Progenitor cell of endocrine pancreas (in vitro differentiated cells): Measurements from ENCODE around the gene SLC39A11. TPM values are rescaled to one million over a fixed set of nuclear protein-coding genes. Genes with fewer than 3 reads are reported as not detected.
"Not testable (repeated sequence)": the region's sequence is repeated elsewhere in the genome, so short reads cannot be mapped to it uniquely, and the experiment has no call there.

Experiments
- DNase-seq: peaks from one replicate; pipeline ENCODE4 v3.0.0; 2021; ENCODE audit warnings: low spot score; ENCODE audit not compliant: unreplicated experiment
- H3K27ac Mint-ChIP-seq: 2 replicates; pipeline ENCODE4 v1.8.0; 2021; ENCODE audit warnings: mild to moderate bottlenecking, moderate library complexity, mixed read lengths
- H3K27me3 Mint-ChIP-seq: 2 replicates; pipeline ENCODE4 v1.8.0; 2021; ENCODE audit warnings: mixed read lengths
- H3K36me3 Mint-ChIP-seq: 2 replicates; pipeline ENCODE4 v1.8.0; 2022; ENCODE audit warnings: mixed read lengths; ENCODE audit not compliant: insufficient read depth
- H3K4me1 Mint-ChIP-seq: 2 replicates; pipeline ENCODE4 v1.8.0; 2021; ENCODE audit warnings: low read depth, mixed read lengths
- H3K4me3 Mint-ChIP-seq: 2 replicates; pipeline ENCODE4 v1.8.0; 2021; ENCODE audit warnings: low read depth, mild to moderate bottlenecking, moderate library complexity, mixed read lengths
- H3K9me3 Mint-ChIP-seq: 2 replicates; pipeline ENCODE4 v1.8.0; 2021; ENCODE audit warnings: low read depth, mixed read lengths
- CTCF ChIP-seq: fragments of 200-600 bp; sonication (generic); IDR thresholded peaks from one replicate; pipeline ENCODE4 v1.5.0; 2021; ENCODE audit warnings: antibody characterized with exemption, mild to moderate bottlenecking; ENCODE audit not compliant: unreplicated experiment
- total RNA-seq: library from RNA; stranded (reverse); gene quantifications from 2 replicates; pipeline ENCODE4 v1.2.1, GENCODE V29; 2021

Gene SLC39A11
- total RNA-seq, 1 donor from 2014 or later, result 20.5 TPM

GRCh38 chr17:72714357-72714966 lies 378.0 kb downstream of the SLC39A11 start:
- DNase-seq, result no peak
- peaks cover 7% of the 10 kb centered on the region for H3K27me3 Mint-ChIP-seq
- H3K4me3 Mint-ChIP-seq, result no peak overlapping the region
- H3K36me3 Mint-ChIP-seq, result peaks cover 3% of the 10 kb centered on the region
- H3K27ac Mint-ChIP-seq, result no peak overlapping the region
- H3K9me3 Mint-ChIP-seq, result peaks cover 7% of the 10 kb centered on the region
- H3K4me1 Mint-ChIP-seq, result peaks cover 13% of the 10 kb centered on the region
- no peak for TF ChIP-seq CTCF

- TF ChIP-seq CTCF, result no peak
- no peak overlapping the region for H3K4me3 Mint-ChIP-seq
- peaks cover 7% of the 10 kb centered on the region for H3K27me3 Mint-ChIP-seq
- peaks cover 8% of the 10 kb centered on the region for H3K9me3 Mint-ChIP-seq
- H3K36me3 Mint-ChIP-seq, result peaks cover 3% of the 10 kb centered on the region
- DNase-seq, result no peak
- H3K4me1 Mint-ChIP-seq, result peaks cover 11% of the 10 kb centered on the region
- no peak overlapping the region for H3K27ac Mint-ChIP-seq
These were observed 378.8 kb downstream of the SLC39A11 start for GRCh38 chr17:72713701-72714100.

DNA sequence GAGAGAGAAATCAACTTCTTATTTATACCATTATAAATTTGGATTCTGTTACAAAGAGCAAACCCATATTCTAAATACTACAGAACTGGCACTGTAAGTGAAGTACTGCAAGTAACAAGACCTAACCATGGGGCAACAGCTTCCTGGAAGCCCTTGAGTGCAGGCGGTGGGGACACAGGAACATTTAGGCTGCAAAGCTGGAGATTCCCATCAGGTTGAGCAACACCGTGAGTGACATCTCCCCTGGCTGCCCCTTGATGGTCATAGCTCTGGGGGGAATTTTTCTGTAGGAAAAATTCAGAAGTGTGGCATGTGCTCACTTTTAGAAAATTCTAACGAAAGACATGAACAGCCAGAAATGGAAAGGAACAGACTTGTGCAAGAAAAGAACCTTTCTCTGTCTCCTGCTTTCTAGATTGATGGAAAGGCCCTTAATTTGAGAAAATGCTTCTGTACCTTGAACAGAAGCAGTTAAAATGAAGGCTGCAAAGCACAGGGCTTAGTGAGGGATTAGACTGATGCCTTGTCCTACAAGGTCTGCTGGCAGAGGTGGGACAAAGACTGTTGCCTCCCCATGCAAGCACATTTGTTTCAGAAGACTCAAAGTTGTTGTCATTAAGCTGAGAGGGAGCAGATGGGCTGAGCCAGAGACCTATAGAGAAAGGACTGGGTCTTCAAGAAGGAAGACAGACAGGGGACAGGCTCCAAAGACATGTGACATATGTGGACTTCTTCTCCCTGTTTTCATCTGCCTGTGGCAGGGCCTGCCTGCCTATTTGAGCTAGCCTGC lies 380.8 kb downstream of the SLC39A11 start:
- Mint-ChIP-seq H3K4me1 (peaks cover 11% of the 10 kb centered on the region), H3K9me3 (peaks cover 13% of the 10 kb centered on the region), H3K27me3 (no peaks in the 10 kb centered on the region), H3K36me3 (peaks cover 6% of the 10 kb centered on the region), H3K4me3 (no peak overlapping the region), H3K27ac (no peak overlapping the region)
- no peak for TF ChIP-seq CTCF
- DNase-seq, result no peak

DNA sequence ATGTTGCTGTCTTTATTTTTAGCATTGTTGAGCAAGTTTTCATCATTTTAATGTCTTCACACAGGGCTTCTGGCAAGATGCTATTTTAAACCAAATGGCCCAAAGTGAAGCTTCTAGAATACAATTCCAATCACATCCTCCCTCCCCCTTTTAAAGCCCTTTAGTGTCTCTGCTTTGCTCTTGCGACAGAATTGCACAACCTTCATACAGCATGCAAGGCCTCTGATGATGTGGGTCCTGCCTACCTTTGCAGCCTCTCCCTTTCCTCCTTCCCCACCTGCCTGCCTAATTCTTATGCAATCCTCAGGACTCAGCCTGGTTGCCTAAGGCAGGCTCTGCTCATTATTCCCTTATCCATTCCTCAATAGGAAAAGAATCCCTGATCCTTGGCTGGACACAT lies 381.7 kb downstream of the SLC39A11 start:
- H3K4me3 Mint-ChIP-seq, result no peak overlapping the region
- peaks cover 14% of the 10 kb centered on the region for H3K4me1 Mint-ChIP-seq
- H3K36me3 Mint-ChIP-seq, result peaks cover 6% of the 10 kb centered on the region
- H3K27ac Mint-ChIP-seq, result no peak overlapping the region
- no peak for DNase-seq
- H3K27me3 Mint-ChIP-seq, result no peaks in the 10 kb centered on the region
- no peak for TF ChIP-seq CTCF
- peaks cover 13% of the 10 kb centered on the region for H3K9me3 Mint-ChIP-seq

DNA sequence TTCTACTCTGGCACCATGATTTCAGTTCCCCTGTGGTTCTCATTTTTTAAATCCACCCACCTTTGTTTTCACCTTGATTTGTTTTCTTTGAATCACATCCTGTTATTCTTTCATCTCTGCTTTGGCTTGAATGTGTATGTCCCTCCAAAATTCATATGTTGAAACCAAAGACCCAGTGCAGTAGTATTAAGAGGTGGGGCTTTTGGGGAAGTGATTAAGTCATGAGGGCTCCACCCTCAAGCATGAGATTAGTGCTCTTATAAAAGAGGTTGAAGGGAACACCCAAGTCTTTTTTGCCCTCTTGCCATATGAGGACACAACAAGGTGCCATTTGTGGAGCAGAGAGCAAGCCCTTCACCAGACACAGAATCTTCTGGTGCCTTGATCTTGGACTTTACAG lies 382.3 kb downstream of the SLC39A11 start:
- H3K9me3 Mint-ChIP-seq, result peaks cover 13% of the 10 kb centered on the region
- H3K27ac Mint-ChIP-seq, result no peak overlapping the region
- peaks cover 15% of the 10 kb centered on the region for H3K4me1 Mint-ChIP-seq
- no peaks in the 10 kb centered on the region for H3K27me3 Mint-ChIP-seq
- no peak overlapping the region for H3K4me3 Mint-ChIP-seq
- no peak for TF ChIP-seq CTCF
- peaks cover 6% of the 10 kb centered on the region for H3K36me3 Mint-ChIP-seq
- no peak for DNase-seq

- not testable (repeated sequence) for H3K27ac Mint-ChIP-seq, H3K4me3 Mint-ChIP-seq, H3K27me3 Mint-ChIP-seq, H3K36me3 Mint-ChIP-seq, DNase-seq
- peaks cover 13% of the 10 kb centered on the region for H3K9me3 Mint-ChIP-seq
- peaks cover 15% of the 10 kb centered on the region for H3K4me1 Mint-ChIP-seq
These were observed 383.8 kb downstream of the SLC39A11 start for GRCh38 chr17:72708682-72709081.
